Mucosa of stomach (tissue), 1 donor: ENCODE measurements around the gene ITGAL.

Experiments used
- H3K27me3 ChIP-seq: one replicate; pipeline ENCODE4 v1.7.0; 2013; ENCODE audit warnings: mild to moderate bottlenecking, low read length; ENCODE audit not compliant: control insufficient read depth, insufficient read depth
- H3K36me3 ChIP-seq: one replicate; pipeline ENCODE4 v1.7.0; 2013; ENCODE audit warnings: low read length; ENCODE audit not compliant: control insufficient read depth, insufficient read depth
- H3K4me1 ChIP-seq: one replicate; pipeline ENCODE4 v1.7.0; 2013; ENCODE audit warnings: mild to moderate bottlenecking, low read length; ENCODE audit not compliant: control insufficient read depth, insufficient read depth
- H3K4me3 ChIP-seq: one replicate; pipeline ENCODE4 v1.7.0; 2013; ENCODE audit warnings: low read length
- H3K9ac ChIP-seq: one replicate; pipeline ENCODE4 v1.7.0; 2013; ENCODE audit warnings: mild to moderate bottlenecking, low read length, moderate library complexity
- H3K9me3 ChIP-seq: one replicate; pipeline ENCODE4 v1.7.0; 2013; ENCODE audit warnings: mild to moderate bottlenecking, low read length, moderate library complexity; ENCODE audit not compliant: control insufficient read depth
- donor health status: Pancreatic carcinoma.

The ITGAL gene

DNA sequence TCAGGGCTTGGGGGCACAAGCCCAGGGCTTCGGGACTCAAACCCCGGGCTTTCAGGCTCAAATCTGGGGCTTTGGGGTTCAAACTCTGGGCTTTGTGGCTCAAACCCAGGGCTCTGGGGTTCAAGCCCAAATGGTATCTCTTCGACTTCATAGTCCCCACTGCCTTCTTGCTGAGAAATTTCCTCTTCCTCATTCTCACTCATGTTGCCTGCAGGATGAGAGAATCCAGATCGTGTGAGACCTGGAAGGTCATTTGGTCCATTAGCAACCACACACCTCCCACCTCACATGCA, 53.2 kb downstream of the ITGAL start:
- peaks cover 5% of the 10 kb centered on the region for H3K36me3 ChIP-seq
- no peak overlapping the region for H3K4me3 ChIP-seq
- peaks cover 23% of the 10 kb centered on the region for H3K4me1 ChIP-seq
- H3K27me3 ChIP-seq: no peaks in the 10 kb centered on the region
- no peaks in the 10 kb centered on the region for H3K9me3 ChIP-seq
- peak overlapping the region; percentile 72 for H3K9ac ChIP-seq

DNA sequence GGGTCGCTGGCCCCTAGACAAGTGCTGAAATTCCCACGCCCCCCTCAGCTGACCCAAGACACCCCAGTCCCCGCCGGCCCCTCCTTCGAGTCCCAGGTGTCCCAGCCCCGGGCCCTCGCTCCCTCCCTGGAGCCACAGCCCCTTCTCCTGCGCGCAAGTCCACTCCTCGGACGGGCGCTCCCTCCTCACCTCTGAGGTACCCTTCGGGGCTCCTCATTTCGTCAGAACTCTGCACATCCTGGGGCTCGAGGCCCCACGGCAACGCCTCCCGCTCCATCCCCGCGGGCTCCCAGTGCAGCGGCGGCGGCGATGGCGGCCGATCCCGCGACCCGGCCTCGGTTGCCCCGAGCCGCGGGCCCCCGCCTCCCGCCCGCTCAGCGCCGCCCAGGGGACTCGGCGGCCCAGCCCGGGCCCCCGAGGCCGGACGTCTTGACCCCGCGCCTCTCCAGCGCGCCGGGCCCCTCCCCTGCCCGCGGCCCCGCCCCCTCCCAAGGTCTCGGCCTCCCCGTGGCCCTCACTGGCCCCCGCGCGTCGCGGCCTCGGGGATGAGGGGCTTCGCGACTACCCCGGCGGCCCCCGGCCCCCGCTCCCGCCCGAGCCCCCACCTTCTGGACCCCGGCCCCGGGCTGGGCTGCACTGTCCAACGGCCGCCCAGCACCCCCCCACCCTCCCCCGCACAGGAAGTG, 53.7 kb downstream of the ITGAL start, which contains the start of gene ZNF768:
ZNF768 (minus strand) TSS at position 430 of the 686 bp plus-strand sequence; CDS start at position 277, 153 bp downstream.
- no peaks in the 10 kb centered on the region for H3K9me3 ChIP-seq
- H3K36me3 ChIP-seq: peaks cover 5% of the 10 kb centered on the region
- peak within 1 kb of the TSS; percentile 71 for H3K4me3 ChIP-seq
- peak within 1 kb of the TSS; percentile 91 for H3K9ac ChIP-seq
- H3K4me1 ChIP-seq: peaks cover 23% of the 10 kb centered on the region
- H3K27me3 ChIP-seq: no peaks in the 10 kb centered on the region

DNA sequence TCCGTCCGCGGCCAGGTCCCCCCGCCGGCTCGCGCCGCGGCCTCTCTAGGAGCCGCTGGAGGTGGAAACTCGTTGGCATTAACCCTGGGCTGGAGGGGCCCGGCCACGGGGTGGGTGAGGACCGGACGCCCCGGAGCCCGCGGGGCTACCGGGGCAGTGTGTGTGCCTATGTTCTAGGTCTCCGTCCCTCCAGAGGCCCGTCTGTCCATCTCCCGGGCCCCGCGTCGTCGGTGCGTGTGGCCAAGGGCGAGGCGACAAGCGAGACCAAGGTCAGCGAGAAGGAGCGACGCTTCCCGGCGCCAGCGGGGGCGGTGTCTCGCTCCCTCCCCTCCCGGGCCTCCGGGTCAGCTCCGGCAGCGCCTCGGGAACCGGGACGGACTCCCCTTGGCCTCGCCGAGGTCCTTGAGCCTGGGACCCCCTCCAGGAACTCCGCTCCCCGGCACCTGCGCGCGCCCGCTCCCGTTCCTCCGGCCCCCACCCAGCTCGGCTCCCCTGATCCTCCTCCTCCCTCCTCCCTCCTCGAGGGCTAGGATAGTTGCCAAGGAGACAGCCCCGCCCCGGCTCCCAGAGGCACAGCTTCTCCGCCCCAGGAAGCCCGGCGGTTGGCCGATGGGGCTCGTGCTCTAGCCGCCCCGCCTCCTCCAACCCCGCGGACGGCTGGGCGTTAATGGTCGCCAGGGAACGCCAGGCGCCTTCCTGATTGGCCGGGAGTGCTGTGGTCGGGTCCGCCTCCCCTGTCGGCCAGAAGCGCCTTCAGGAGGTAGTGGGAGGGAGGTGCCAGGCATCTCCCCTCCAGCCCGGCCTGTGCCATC, 54.5 kb downstream of the ITGAL start:
- Histone ChIP-seq H3K9me3 (no peaks in the 10 kb centered on the region), H3K4me3 (peak overlapping the region; percentile 71), H3K4me1 (peaks cover 19% of the 10 kb centered on the region), H3K36me3 (peaks cover 5% of the 10 kb centered on the region), H3K27me3 (no peaks in the 10 kb centered on the region), H3K9ac (peak overlapping the region; percentile 91)

DNA sequence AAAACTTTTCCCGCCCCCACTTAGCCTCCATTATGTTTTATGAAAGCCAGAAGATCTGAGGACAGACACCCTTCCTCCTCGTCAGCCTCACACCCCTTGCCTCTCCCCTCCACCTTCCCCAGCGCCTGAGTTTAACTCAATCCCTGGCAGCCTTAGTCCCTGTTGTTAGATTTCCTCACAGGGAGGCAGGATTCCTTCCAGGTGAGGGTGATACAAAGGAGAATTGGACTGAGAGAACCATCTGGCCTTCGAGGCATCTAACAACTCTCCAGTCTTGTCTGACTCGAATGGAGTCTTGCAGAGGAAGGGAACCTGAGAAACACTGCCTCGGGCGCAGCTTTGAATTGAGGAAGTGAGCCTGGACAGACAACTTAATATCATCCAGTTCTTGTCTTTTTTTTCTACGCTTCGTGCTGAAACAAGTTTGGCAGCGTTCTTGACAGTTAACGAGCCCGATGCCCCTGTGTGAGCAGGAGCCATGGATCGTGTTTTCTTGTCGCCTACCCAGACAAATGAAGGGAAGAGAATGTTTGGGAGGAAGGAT, 55.2 kb downstream of the ITGAL start:
- H3K27me3 ChIP-seq: no peaks in the 10 kb centered on the region
- H3K36me3 ChIP-seq: peaks cover 5% of the 10 kb centered on the region
- H3K4me1 ChIP-seq: peaks cover 15% of the 10 kb centered on the region
- no peaks in the 10 kb centered on the region for H3K9me3 ChIP-seq
- peak overlapping the region; percentile 91 for H3K9ac ChIP-seq
- H3K4me3 ChIP-seq: no peak overlapping the region

DNA sequence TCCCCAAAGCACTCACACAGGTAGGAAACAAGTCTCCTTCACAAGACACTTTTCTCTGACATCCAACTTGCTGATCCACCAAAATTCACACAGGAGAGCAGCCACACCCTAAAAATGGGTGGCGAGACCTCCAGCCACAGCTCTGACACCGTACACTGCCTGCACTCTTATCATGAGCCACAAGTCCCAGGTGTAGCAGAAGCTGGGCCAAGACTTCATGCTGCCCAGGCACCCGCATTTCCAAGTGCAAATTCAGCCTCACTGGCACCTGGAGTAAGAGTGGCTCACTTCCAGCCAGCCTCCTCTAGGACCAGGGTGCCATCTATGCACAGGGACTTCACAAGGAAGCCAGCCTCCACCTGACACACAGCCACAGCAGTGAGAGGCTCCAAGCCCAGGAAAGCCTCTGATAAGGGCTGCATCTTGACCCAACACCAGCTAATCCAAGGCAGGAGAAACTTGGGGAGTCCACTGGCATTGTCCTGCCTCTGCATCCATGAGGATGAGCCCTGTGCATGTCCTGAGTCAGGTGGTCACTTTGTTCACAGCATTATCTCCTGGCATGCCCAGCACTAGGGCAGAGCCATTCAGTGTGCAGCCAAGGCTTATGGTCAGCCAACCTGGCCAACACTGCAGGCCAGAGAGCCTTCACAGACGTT, 56.4 kb downstream of the ITGAL start:
- Histone ChIP-seq H3K27me3 (no peaks in the 10 kb centered on the region), H3K36me3 (peaks cover 5% of the 10 kb centered on the region), H3K4me1 (peaks cover 21% of the 10 kb centered on the region), H3K9me3 (no peaks in the 10 kb centered on the region), H3K9ac (no peak overlapping the region), H3K4me3 (no peak overlapping the region)

DNA sequence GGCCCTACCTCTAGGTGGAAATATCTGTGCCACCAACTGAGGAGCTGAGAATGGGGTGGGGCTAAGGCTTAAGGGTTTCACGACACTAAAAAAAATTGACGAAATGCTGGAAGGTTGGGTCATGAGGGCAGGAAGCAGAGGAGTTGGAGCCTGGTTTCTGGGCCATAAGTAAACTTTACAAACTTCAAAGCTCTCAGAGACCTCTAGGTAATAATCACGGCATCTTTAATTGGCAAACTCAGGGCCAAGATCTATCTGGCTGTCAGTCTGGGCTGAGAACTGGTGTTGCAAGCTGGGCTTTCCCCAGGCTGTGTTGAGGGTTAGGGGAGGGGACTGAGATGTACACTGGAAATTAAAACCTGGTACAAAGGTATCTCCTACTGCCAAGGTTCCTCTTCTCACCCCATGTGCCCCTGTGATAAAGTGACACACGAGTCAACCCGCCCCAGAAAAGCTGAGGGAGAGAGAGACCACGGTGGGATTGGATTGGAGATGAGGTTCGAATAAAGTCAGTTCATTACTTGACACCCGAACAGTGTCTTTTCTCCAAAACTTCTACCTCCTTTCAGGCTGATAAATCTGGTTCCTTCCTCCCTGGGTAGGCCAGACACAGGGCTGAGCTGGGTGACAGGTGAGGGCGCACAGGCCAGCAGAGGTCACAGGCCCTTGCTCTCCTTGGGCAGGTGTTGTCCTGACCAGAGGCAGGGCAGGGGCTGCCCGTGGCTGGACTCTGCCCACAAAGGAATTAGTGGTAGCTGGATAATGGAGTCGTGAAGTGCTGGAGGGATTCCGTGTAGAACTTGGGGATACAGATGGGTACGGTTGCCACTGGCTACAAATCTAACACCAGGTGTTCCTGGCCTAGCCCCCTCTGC, 57.9 kb downstream of the ITGAL start:
- Histone ChIP-seq H3K9me3 (no peaks in the 10 kb centered on the region), H3K27me3 (no peaks in the 10 kb centered on the region), H3K9ac (no peak overlapping the region), H3K4me1 (peaks cover 23% of the 10 kb centered on the region), H3K4me3 (no peak overlapping the region), H3K36me3 (no peaks in the 10 kb centered on the region)

DNA sequence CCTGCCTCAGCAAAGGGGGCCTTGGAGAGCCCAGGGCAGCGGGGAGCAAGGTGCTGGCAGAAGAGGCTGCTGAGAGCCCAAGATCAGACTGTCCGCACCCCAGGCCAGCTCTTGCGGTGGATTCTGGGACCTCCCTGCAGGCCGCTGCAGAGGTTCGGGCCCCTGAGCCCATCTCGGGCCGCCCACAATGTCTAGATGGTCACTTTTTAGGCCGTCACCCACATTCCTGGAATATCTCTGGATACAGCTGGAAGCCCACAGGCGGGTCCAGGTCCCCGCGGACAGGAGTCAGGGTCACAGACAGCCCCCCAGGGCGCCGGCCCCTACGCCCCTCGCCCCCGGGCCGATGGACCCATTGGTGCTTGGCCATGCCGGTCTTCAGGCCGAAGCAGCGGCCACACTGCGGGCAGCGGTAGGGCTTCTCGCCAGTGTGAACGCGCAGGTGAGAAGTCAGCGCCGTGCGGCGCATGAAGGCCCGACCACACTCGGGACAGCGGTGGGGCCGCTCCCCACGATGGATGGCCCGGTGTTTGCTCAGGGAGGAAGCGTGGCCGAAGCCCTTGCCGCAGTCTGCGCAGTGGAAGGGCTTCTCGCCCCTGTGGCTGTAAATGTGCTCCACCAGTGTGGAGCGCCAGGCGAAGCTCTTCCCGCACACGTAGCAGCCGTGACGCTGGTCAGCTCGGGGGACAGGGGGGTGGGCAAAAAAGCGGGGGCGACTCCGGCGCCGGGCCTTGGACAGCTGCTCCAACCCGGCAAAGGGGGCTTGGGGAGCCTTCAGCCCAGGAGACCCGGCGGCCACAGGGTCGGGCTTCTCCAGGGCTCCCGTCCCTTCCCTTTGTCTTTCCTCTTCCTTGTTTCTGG, 60.0 kb downstream of the ITGAL start:
- Histone ChIP-seq H3K9me3 (no peaks in the 10 kb centered on the region), H3K36me3 (no peaks in the 10 kb centered on the region), H3K9ac (peak overlapping the region; percentile 97), H3K4me1 (peaks cover 33% of the 10 kb centered on the region), H3K27me3 (no peaks in the 10 kb centered on the region), H3K4me3 (no peak overlapping the region)

DNA sequence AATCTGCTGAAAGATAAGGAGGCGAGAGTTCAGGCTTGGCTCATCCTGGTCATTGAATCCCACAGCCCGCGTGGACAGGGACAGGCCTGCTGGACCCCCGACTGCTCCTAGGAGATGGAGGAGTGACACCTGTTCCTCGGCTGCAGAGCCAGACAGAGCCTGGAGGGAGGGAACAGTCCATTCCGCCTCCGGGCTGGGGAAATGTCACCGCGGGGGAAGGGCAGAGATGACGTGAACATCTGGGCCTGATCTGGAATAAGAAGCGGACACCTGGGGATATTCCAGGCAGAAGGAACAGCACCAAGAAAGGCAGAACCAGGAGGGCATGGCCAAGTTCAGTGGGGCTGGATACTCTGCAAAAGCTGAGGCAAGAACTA, 60.6 kb downstream of the ITGAL start:
- Histone ChIP-seq H3K9ac (peak overlapping the region; percentile 97), H3K4me3 (no peak overlapping the region), H3K27me3 (no peaks in the 10 kb centered on the region), H3K36me3 (no peaks in the 10 kb centered on the region), H3K9me3 (no peaks in the 10 kb centered on the region), H3K4me1 (peaks cover 27% of the 10 kb centered on the region)

DNA sequence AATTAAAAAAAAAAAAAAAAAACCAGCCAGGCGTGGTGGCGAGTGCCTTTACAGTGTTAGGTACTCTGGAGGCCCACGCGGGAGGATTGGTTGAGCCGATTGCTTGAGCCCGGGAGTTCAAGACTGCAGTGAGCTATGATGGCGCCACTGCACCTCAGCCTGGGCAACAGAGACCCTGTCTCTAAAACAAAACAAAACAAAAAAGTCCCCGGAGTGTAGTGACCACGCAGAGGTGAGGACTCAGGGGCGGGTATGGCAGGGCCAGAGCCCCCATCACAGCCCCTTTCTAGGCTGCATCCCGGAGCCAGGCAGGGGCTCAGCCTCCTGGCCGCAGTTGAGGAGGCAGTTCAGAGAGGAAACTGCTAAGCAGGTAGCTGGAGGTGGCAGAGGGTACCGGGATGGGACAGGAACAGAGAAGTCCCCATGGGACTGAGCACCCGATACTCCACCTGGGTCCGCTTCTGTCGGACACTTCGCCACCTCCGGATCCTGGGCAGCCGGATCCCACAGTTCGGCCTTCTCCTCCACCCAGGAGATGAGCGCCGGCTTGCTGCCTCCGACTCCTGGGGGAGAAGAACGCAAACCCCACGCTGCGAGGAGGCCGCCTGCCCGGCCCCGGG, 61.3 kb downstream of the ITGAL start:
- no peaks in the 10 kb centered on the region for H3K27me3 ChIP-seq
- peak overlapping the region; percentile 87 for H3K4me3 ChIP-seq
- H3K9me3 ChIP-seq: no peaks in the 10 kb centered on the region
- peak overlapping the region; percentile 97 for H3K9ac ChIP-seq
- H3K4me1 ChIP-seq: peaks cover 21% of the 10 kb centered on the region
- no peaks in the 10 kb centered on the region for H3K36me3 ChIP-seq

DNA sequence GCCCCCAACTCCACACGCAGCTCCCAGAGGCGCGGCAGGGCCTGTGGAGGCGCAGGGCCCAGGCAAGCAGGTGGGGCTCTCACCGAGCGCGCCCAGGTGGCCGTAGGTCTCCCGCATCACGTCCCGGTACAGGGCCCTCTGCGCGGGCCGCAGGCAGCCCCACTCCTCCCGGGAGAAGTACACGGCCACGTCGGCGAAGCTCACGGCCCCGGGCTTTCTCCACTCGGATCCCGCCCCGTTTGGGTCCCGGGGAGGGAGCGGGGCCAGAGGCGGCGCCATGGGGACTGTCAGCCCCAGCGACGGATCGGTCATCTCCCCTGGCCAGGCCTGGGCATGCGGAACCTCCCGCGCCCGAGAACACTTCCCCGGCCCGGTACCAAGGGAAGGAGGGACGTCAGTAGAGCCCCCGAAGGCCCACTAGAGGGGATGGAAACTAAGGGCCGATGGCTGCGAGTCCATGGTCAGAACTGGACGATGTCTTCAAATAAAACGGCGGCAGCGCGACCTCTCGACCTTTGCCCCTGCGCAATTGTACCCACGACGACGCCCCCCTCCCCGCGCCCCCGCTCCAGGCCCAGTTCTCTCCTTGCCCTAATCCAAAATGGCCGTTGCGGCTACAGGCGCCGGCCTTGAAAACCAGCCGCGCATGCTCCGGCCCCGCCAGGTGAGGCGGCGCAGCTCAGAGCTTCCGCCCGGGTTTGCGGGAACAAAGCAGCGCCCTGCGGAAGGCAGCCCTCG, 62.0 kb downstream of the ITGAL start, which contains the start of gene ZNF747:
ZNF747 (minus strand) TSS at position 491 of the 738 bp plus-strand sequence; CDS start at position 312, 179 bp downstream.
- Histone ChIP-seq H3K9ac (peak within 1 kb of the TSS; percentile 97), H3K9me3 (no peaks in the 10 kb centered on the region), H3K27me3 (no peaks in the 10 kb centered on the region), H3K36me3 (no peaks in the 10 kb centered on the region), H3K4me1 (peaks cover 26% of the 10 kb centered on the region), H3K4me3 (peak within 1 kb of the TSS; percentile 87)
